GM12801 (cell line): ENCODE measurements around the gene RAP2C.

Experiments
- CTCF ChIP-seq: IDR thresholded peaks from one replicate; pipeline ENCODE4 v1.5.1; 2011; ENCODE audit warnings: control low read depth; ENCODE audit not compliant: insufficient read length; ENCODE audit errors: extremely low read depth

RAP2C gene

GRCh38 chrX:132216283-132216682 is 3.0 kb downstream of the RAP2C start:
- no peak for TF ChIP-seq CTCF

- TF ChIP-seq CTCF, result no peak
These were observed 4.7 kb downstream of the RAP2C start for GRCh38 chrX:132214518-132214917.

- TF ChIP-seq CTCF, result no peak
These were observed 9.7 kb downstream of the RAP2C start for GRCh38 chrX:132209527-132209926.

- no peak for TF ChIP-seq CTCF
These were observed 10.8 kb downstream of the RAP2C start for GRCh38 chrX:132208422-132208821.

GRCh38 chrX:132207996-132208395 is 11.3 kb downstream of the RAP2C start:
- no peak for TF ChIP-seq CTCF

- TF ChIP-seq CTCF, result no peak
These were observed 13.0 kb downstream of the RAP2C start for GRCh38 chrX:132206259-132206658.

GRCh38 chrX:132204629-132205028 is 14.6 kb downstream of the RAP2C start:
- TF ChIP-seq CTCF, result no peak

- TF ChIP-seq CTCF, result no peak
These were observed 18.3 kb downstream of the RAP2C start for GRCh38 chrX:132200976-132201375.
